B cell (primary cell): ENCODE results near the gene TBC1D20. TPM values are rescaled to one million over a fixed set of nuclear protein-coding genes. Genes with fewer than 3 reads are reported as not detected.
"Not testable (repeated sequence)": the region's sequence is repeated elsewhere in the genome, so short reads cannot be mapped to it uniquely, and the experiment has no call there.

ENCODE experiments used
- ATAC-seq: fragments of 200-7000 bp; cut with Tn5 transposase; one replicate; pipeline ENCODE4 v1.10.0; 2021; ENCODE audit warnings: low read depth, mild to moderate bottlenecking, moderate number of reproducible peaks, moderate library complexity
- CTCF ChIA-PET: fragments of 350-600 bp; sonication (Branson Sonifier 250); formaldehyde crosslinking; loops from one replicate; lab custom pipeline; 2021; ENCODE audit warnings: antibody characterized with exemption, inconsistent platforms; lab: Charles Lee
- POLR2A ChIA-PET: fragments of 350-600 bp; sonication (Branson Sonifier 250); formaldehyde crosslinking; loops from one replicate; lab custom pipeline; 2021; ENCODE audit warnings: antibody characterized with exemption; lab: Charles Lee
- DNase-seq: peaks from one replicate; pipeline ENCODE4 v3.0.0; 2013
- H2AFZ ChIP-seq: 2 replicates; pipeline ENCODE4 v1.6.1; 2012; ENCODE audit warnings: mild to moderate bottlenecking, low read depth, low read length; ENCODE audit not compliant: insufficient read depth, poor library complexity, severe bottlenecking
- H3K27ac ChIP-seq, 2 donors: 1 replicate in 1 of 2; 2 replicates in 1 of 2; pipeline ENCODE4 v1.5.1; 2012 to 2013; ENCODE audit warnings: low read length in 2 of 2, mild to moderate bottlenecking in 2 of 2, moderate library complexity in 1 of 2
- H3K27me3 ChIP-seq, 4 experiments: fragments of 200-600 bp in 1 of 4; sonication (generic) in 1 of 4; replicated peaks in 1 of 4; 1 replicate in 2 of 4; 2 replicates in 2 of 4; pipeline versions ENCODE4 v1.6.1 to v1.7.0; 2013 to 2016; ENCODE audit warnings: low read length in 3 of 4, mild to moderate bottlenecking in 2 of 4, mixed read lengths in 1 of 4, moderate library complexity in 1 of 4; ENCODE audit not compliant: insufficient read depth in 4 of 4, control insufficient read depth in 3 of 4; ENCODE audit errors: control extremely low read depth in 1 of 4
- H3K36me3 ChIP-seq, 2 experiments: replicated peaks in 1 of 2; 1 replicate in 1 of 2; 2 replicates in 1 of 2; pipeline versions ENCODE4 v1.6.1 to v1.7.1; 2013; ENCODE audit warnings: low read length in 1 of 2; ENCODE audit not compliant: insufficient read depth in 2 of 2, control insufficient read depth in 1 of 2; ENCODE audit errors: control extremely low read depth in 1 of 2, extremely low read depth in 1 of 2
- H3K4me1 ChIP-seq, 2 donors: fragments of 200-600 bp in 1 of 2; sonication (generic) in 1 of 2; 1 replicate in 1 of 2; 2 replicates in 1 of 2; pipeline versions ENCODE4 v1.5.1 to v1.6.1; 2013 to 2017; ENCODE audit warnings: low read length in 2 of 2; ENCODE audit not compliant: control insufficient read depth in 2 of 2, insufficient read depth in 2 of 2
- H3K4me2 ChIP-seq: replicated peaks from 2 replicates; pipeline ENCODE3; 2012; ENCODE audit warnings: mild to moderate bottlenecking, low read depth, low read length; ENCODE audit not compliant: poor library complexity, severe bottlenecking
- H3K4me3 ChIP-seq, 5 experiments: fragments of 200-600 bp in 1 of 5; sonication (generic) in 1 of 5; 1 replicate in 3 of 5; 2 replicates in 2 of 5; pipeline versions ENCODE4 v1.5.1 to v1.7.0; 2011 to 2016; ENCODE audit warnings: low read length in 4 of 5, mild to moderate bottlenecking in 4 of 5, low read depth in 2 of 5, control low read depth in 1 of 5, moderate library complexity in 1 of 5; ENCODE audit not compliant: insufficient read depth in 1 of 5; ENCODE audit errors: control extremely low read depth in 1 of 5, extremely low read depth in 1 of 5
- H3K79me2 ChIP-seq: fragments of 200-600 bp; sonication (generic); one replicate; pipeline ENCODE4 v1.6.0; 2016; ENCODE audit warnings: low read length; ENCODE audit not compliant: control insufficient read depth, insufficient read depth
- H3K9ac ChIP-seq: fragments of 200-600 bp; sonication (generic); 2 replicates; pipeline ENCODE4 v1.6.1; 2017; ENCODE audit warnings: mild to moderate bottlenecking, low read length, moderate library complexity
- H3K9me3 ChIP-seq, 3 donors: one replicate each; pipeline versions ENCODE4 v1.6.1 to v1.7.1; 2013; ENCODE audit warnings: low read length in 2 of 3; ENCODE audit not compliant: control insufficient read depth in 2 of 3, insufficient read depth in 1 of 3; ENCODE audit errors: control extremely low read depth in 1 of 3
- H4K20me1 ChIP-seq: 2 replicates; pipeline ENCODE4 v1.6.0; 2012; ENCODE audit warnings: mild to moderate bottlenecking, low read length; ENCODE audit not compliant: insufficient read depth, control insufficient read depth, poor library complexity, severe bottlenecking
- H3K27ac Mint-ChIP-seq: one replicate; pipeline ENCODE4 v1.8.0; 2021; ENCODE audit warnings: mixed read lengths
- H3K27me3 Mint-ChIP-seq: one replicate; pipeline ENCODE4 v1.8.0; 2021; ENCODE audit warnings: mixed read lengths
- H3K4me1 Mint-ChIP-seq: one replicate; pipeline ENCODE4 v1.8.0; 2021; ENCODE audit warnings: mixed read lengths
- H3K4me3 Mint-ChIP-seq: one replicate; pipeline ENCODE4 v1.8.0; 2021; ENCODE audit warnings: mixed read lengths
- H3K9me3 Mint-ChIP-seq: one replicate; pipeline ENCODE4 v1.8.0; 2022; ENCODE audit warnings: mixed read lengths; ENCODE audit not compliant: insufficient read depth
- EZH2 ChIP-seq: IDR thresholded peaks from 2 replicates; pipeline ENCODE4 v1.6.1; 2012; ENCODE audit warnings: borderline replicate concordance, low read depth, mild to moderate bottlenecking, moderate library complexity, low read length; ENCODE audit not compliant: insufficient read depth, poor library complexity, severe bottlenecking
- WGBS: methylation state at CpG from one replicate; pipeline ENCODE4 v1.1.5; 2013; ENCODE audit warnings: missing lambda C conversion rate; ENCODE audit not compliant: insufficient coverage; 5-methylcytosine and 5-hydroxymethylcytosine counted together
- intact Hi-C: fragments of 100-400 bp; cut with micrococcal nuclease; formaldehyde crosslinking; loops from one replicate; pipeline ENCODE4 v1.10.0; 2022
- polyA minus RNA-seq: library from RNA; depleted of rRNA, polyadenylated mRNA; stranded (reverse); fragments of >200 nt; gene quantifications from 2 replicates; pipeline ENCODE4 v1.2.3, GENCODE V29; 2012
- polyA plus RNA-seq: library from polyadenylated mRNA; depleted of rRNA; stranded (reverse); fragments of >200 nt; gene quantifications from 2 replicates; pipeline ENCODE4 v1.2.3, GENCODE V29; 2012
- total RNA-seq, 2 donors: library from RNA; stranded (reverse); fragments of 120-200 nt in 1 of 2; gene quantifications; 1 replicate in 1 of 2; 2 replicates in 1 of 2; pipeline versions ENCODE4 v1.2.3 to v1.2.4, GENCODE V29; 2013 to 2022
- TF ChIP-seq, protein P1 (sequence below): fragments of 200-600 bp; IDR thresholded peaks from one replicate; pipeline ENCODE4 v1.8.0; 2022; ENCODE audit warnings: antibody characterized with exemption, mild to moderate bottlenecking

TBC1D20 gene, protein sequence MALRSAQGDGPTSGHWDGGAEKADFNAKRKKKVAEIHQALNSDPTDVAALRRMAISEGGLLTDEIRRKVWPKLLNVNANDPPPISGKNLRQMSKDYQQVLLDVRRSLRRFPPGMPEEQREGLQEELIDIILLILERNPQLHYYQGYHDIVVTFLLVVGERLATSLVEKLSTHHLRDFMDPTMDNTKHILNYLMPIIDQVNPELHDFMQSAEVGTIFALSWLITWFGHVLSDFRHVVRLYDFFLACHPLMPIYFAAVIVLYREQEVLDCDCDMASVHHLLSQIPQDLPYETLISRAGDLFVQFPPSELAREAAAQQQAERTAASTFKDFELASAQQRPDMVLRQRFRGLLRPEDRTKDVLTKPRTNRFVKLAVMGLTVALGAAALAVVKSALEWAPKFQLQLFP
- total RNA-seq (37.9 and 40.0 TPM in 2 replicates), polyA plus RNA-seq (28.0 and 31.7 TPM in 2 replicates), polyA minus RNA-seq (28.8 and 32.6 TPM in 2 replicates)
- 19.6 TPM for total RNA-seq (2013)

DNA sequence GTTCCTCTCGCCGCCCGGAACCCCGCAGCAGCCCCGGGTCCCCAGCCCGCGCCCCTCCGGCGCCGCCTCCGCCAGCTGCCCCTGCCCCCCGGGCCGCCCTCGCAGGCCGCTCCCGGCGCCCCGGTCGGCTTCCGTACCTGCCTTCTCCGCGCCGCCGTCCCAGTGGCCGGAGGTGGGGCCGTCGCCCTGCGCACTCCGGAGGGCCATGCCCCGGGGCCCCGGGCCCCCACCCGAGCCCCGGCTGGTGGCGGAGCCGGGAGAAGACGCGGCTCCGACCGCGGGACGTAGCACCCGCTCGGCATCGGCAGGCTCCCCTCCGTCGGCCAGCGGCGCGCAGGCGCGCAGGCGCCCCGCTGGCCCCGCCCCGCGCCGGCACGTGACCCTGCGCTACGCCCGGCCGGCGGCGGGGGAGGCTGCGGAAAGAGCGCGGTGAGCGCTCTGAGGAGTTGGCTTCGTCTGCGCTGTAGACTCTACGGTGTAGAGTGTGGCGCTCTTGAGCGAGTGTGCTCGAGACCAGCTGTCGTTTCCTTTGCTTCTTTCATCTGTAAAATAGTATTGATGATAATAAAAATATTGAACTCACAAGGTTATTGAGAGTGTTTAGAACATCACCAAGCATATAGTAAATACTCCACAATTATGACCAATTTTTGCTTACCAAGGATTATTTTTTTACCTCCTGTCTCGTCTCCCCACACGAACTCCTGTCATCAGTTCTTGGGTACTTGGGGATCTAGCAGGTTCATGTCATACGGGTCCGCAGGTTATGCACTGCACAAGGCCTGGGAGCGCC lies at the start of gene TBC1D20:
Gene TBC1D20, minus strand, starts transcription at position 335 of the 793 bp plus-strand sequence. Its CDS starts 128 bp downstream, at position 207.
- peaks cover 41% of the 10 kb centered on the region for H3K79me2 ChIP-seq
- peaks cover 14 to 17% of the 10 kb centered on the region in 2 donors for H3K4me1 ChIP-seq
- peak within 1 kb of the TSS; percentile 86 for H3K9ac ChIP-seq
- Mint-ChIP-seq H3K9me3 (no peaks in the 10 kb centered on the region), H3K4me1 (peaks cover 37% of the 10 kb centered on the region), H3K27ac (peak within 1 kb of the TSS; percentile 95), H3K27me3 (peaks cover 3% of the 10 kb centered on the region), H3K4me3 (peak within 1 kb of the TSS; percentile 94)
- peaks cover 36% of the 10 kb centered on the region for H4K20me1 ChIP-seq
- CTCF ChIA-PET = interaction anchor here (0.8 to 2.4 kb wide), 6 partner anchors 11 to 108 kb away, joined by 3 to 9 read pairs (median 4); no protein-coding TSS in a partner anchor
- H2AFZ ChIP-seq = peak within 1 kb of the TSS; percentile 84
- no peaks in the 10 kb centered on the region for H3K36me3 ChIP-seq
- WGBS = 0% methylated on average over 72 of the region's 80 CpGs
- DNase-seq = peak; percentile 94
- POLR2A ChIA-PET = interaction anchor here (0.7 to 2.3 kb wide), 4 partner anchors 21 to 81 kb away, joined by 4 to 7 read pairs (median 4); partner anchors contain the start of gene RBCK1
- H3K4me2 ChIP-seq = peak within 1 kb of the TSS; percentile 76
- peaks cover 0 to 1% (median 0%) of the 10 kb centered on the region in 4 experiments for H3K27me3 ChIP-seq
- peak; percentile 95 for ATAC-seq
- TF ChIP-seq, protein P1, sequence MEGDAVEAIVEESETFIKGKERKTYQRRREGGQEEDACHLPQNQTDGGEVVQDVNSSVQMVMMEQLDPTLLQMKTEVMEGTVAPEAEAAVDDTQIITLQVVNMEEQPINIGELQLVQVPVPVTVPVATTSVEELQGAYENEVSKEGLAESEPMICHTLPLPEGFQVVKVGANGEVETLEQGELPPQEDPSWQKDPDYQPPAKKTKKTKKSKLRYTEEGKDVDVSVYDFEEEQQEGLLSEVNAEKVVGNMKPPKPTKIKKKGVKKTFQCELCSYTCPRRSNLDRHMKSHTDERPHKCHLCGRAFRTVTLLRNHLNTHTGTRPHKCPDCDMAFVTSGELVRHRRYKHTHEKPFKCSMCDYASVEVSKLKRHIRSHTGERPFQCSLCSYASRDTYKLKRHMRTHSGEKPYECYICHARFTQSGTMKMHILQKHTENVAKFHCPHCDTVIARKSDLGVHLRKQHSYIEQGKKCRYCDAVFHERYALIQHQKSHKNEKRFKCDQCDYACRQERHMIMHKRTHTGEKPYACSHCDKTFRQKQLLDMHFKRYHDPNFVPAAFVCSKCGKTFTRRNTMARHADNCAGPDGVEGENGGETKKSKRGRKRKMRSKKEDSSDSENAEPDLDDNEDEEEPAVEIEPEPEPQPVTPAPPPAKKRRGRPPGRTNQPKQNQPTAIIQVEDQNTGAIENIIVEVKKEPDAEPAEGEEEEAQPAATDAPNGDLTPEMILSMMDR = no peak
- TF ChIP-seq EZH2 = no peak
- peak within 1 kb of the TSS; percentile 61 to 85 for H3K27ac ChIP-seq
- H3K9me3 ChIP-seq = peaks cover 0 to 4% (median 0%) of the 10 kb centered on the region in 3 donors
- H3K4me3 ChIP-seq = peak within 1 kb of the TSS; percentile 58 to 83 (median 76)
- intact Hi-C loops = loop anchor here (1.0 to 2.0 kb wide), 6 partner anchors 17 to 370 kb away; partner anchors contain the start of genes CSNK2A1, FAM110A and SOX12

DNA sequence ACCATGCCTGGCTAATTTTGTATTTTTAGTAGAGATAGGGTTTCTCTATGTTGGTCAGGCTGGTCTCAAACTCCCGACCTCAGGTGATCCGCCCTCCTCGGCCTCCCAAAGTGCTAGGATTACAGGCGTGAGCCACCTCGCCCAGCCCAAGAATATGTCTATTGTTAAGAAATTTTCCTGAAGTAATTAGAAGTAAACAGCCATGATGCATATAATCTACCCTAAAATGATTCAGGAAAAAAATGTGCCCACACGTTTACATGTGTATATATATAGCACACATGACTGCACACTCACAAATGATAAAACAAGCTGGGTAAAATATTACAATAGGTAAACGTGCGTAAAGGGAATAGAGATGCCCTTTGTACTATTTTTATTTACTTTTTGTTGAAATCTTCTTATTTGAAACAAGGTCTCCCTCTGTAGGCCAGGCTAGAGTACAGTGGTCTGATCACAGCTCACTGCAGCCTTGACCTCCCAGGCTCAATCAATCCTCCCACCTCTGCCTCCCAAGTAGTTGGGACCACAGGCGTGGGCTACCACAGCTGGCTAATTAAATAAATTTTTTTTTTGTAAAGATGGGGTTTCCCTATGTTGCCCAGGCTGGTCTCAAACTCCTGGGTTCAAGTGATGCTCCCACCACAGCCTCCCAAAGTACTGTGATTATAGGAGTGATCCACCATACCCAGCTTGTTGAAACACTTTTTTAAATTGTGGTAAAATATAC lies 48.2 kb upstream of the TBC1D20 start:
- DNase-seq, H3K4me3 ChIP-seq, H2AFZ ChIP-seq, H3K9me3 Mint-ChIP-seq, H3K4me3 Mint-ChIP-seq, intact Hi-C loops, H3K27me3 Mint-ChIP-seq, H3K27ac Mint-ChIP-seq, H3K9me3 ChIP-seq, H3K27ac ChIP-seq, H3K27me3 ChIP-seq, H3K9ac ChIP-seq, ATAC-seq, POLR2A ChIA-PET, H3K4me2 ChIP-seq, CTCF ChIA-PET: not testable (repeated sequence)
- peaks cover 57% of the 10 kb centered on the region for H3K4me1 Mint-ChIP-seq
- Histone ChIP-seq H3K36me3 (peaks cover 14 to 28% of the 10 kb centered on the region in 2 experiments), H3K79me2 (peaks cover 89% of the 10 kb centered on the region), H4K20me1 (peaks cover 93% of the 10 kb centered on the region), H3K4me1 (peaks cover 17 to 21% of the 10 kb centered on the region in 2 donors)
- no CpG with 5 or more reads among the region's 9 CpGs for WGBS
